Right forelimb (tissue), 1 donor: ENCODE measurements around the gene ITGB7.

Experiments
- DNase-seq: peaks from one replicate; pipeline ENCODE4 v3.0.0-alpha.2; 2018

Gene ITGB7

GRCh38 chr12:53231671-53231920, 24.5 kb upstream of the ITGB7 start:
- no peak for DNase-seq

- DNase-seq, result no peak
Observed at GRCh38 chr12:53230108-53230845, 23.2 kb upstream of the ITGB7 start.

GRCh38 chr12:53229454-53229853, 22.4 kb upstream of the ITGB7 start:
- no peak for DNase-seq

GRCh38 chr12:53227836-53228235, 20.8 kb upstream of the ITGB7 start:
- no peak for DNase-seq

- no peak for DNase-seq
Observed at GRCh38 chr12:53227341-53227740, 20.3 kb upstream of the ITGB7 start.

GRCh38 chr12:53226815-53227214, 19.8 kb upstream of the ITGB7 start:
- no peak for DNase-seq

GRCh38 chr12:53225635-53226424, 18.8 kb upstream of the ITGB7 start:
- DNase-seq, result peak; percentile 60

GRCh38 chr12:53224897-53225634, 18.0 kb upstream of the ITGB7 start:
- DNase-seq, result peak; percentile 72

GRCh38 chr12:53224061-53224896, 17.2 kb upstream of the ITGB7 start:
- no peak for DNase-seq

GRCh38 chr12:53223389-53224060, 16.5 kb upstream of the ITGB7 start:
- DNase-seq, result peak; percentile 82

GRCh38 chr12:53222806-53223261, 15.8 kb upstream of the ITGB7 start:
- no peak for DNase-seq

GRCh38 chr12:53222170-53222721, 15.2 kb upstream of the ITGB7 start:
- DNase-seq, result no peak

- DNase-seq, result peak; percentile 87
Observed at GRCh38 chr12:53221203-53222080, 14.4 kb upstream of the ITGB7 start.

GRCh38 chr12:53220694-53221202, 13.7 kb upstream of the ITGB7 start:
- DNase-seq, result peak; percentile 94

- peak; percentile 86 for DNase-seq
Observed at GRCh38 chr12:53219956-53220693, 13.1 kb upstream of the ITGB7 start.

GRCh38 chr12:53219292-53219955, 12.4 kb upstream of the ITGB7 start:
- DNase-seq, result no peak

- DNase-seq, result peak; percentile 78
Observed at GRCh38 chr12:53218551-53219291, 11.7 kb upstream of the ITGB7 start.

- DNase-seq, result no peak
Observed at GRCh38 chr12:53217931-53218307, 10.9 kb upstream of the ITGB7 start.
